Measurements from ENCODE around the gene KLHL6.
A peak's percentile ranks its signal among the peaks of the same experiment; 100 is the strongest.

KLHL6 gene

GRCh38 chr3:183502237-183503181 lies 53.0 kb downstream of the KLHL6 start:
- DNase-seq: no peak

- no peak for DNase-seq
Measured at GRCh38 chr3:183500981-183501704, 54.4 kb downstream of the KLHL6 start.

GRCh38 chr3:183500319-183500718 lies 55.2 kb downstream of the KLHL6 start:
- DNase-seq: no peak

DNA sequence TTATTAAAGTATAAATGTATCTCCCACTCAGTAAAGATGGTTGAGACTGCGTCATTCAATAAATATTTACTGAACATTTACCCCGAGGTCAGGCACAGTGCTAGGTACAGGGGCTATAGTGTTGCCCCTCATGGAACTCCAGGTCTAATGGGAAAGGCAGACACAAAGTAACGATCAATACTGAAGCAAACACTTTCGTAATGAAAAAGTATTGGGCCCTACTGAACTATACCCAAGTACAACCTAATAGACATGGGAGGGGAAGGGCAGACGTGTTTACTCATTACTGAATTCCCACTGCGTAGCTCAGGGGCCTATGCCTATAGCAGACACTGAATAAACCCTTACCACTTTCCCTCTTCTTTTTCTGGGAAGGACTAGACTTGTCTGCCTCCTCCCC lies 56.9 kb downstream of the KLHL6 start:
- DNase-seq: no peak

GRCh38 chr3:183497313-183497712 lies 58.2 kb downstream of the KLHL6 start:
- no peak for DNase-seq

DNA sequence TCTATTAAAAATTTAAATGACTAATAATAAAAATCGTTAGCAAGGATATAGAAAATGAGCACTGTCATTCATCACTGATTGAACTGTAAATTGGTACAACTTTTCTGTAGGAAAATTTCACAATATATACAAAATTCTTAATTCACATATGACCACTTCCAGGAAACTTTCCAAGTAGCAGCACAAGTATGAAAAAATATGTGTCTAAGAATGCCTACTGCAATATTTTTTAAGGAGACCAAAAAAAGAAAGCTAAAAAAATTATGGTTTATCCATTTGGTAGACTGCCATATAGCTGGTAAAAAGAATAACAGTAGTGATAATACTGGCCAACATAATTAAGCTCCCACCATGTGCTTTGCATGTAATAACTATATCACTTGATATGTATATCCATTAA lies 59.2 kb downstream of the KLHL6 start:
- no peak for DNase-seq

DNA sequence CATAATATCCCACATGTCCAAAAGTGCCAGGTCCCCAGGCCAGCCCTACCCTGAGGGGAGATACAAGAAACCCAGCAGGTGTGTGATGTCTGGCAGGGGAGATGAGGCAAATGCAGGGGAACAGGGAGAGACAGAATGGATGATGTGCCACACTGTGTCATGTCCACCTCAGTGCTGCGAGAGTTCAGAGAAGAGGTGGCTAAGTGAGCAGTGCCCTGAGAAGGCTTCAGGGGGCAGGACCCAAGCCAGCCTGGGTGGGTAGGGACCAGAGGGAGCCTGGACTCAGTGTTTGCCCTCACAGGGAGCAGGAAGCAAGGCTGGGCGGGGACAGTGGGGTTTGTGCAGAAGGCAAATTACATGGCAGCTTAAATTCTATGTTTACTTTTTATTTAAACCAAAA lies 61.2 kb downstream of the KLHL6 start:
- peak; percentile 41 for DNase-seq

GRCh38 chr3:183493296-183494045 lies 62.0 kb downstream of the KLHL6 start:
- peak; percentile 21 for DNase-seq

GRCh38 chr3:183492849-183493179 lies 62.7 kb downstream of the KLHL6 start:
- DNase-seq: no peak

- DNase-seq: peak; percentile 41
Measured at GRCh38 chr3:183491923-183492848, 63.3 kb downstream of the KLHL6 start.

- peak; percentile 41 for DNase-seq
Measured at GRCh38 chr3:183491109-183491922, 64.2 kb downstream of the KLHL6 start.

DNA sequence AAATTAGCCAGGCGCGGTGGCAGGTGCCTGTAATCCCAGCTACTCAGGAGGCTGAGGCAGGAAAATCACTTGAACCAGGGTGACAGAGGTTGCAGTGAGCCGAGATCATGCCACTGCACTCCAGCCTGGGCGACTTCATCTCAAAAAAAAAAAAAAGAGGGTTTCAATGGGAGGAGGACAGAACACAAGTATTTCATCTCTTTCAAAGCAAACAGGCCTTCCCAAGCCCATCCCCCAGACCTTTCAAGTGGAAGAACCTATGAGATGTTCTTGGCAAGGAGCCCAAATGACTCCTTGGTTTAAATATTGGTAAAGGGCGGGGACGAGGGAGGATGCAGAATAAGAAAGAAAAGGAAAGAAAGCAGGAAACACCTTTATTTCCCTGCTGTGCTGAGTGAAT lies 64.9 kb downstream of the KLHL6 start:
- DNase-seq: peak; percentile 19

DNA sequence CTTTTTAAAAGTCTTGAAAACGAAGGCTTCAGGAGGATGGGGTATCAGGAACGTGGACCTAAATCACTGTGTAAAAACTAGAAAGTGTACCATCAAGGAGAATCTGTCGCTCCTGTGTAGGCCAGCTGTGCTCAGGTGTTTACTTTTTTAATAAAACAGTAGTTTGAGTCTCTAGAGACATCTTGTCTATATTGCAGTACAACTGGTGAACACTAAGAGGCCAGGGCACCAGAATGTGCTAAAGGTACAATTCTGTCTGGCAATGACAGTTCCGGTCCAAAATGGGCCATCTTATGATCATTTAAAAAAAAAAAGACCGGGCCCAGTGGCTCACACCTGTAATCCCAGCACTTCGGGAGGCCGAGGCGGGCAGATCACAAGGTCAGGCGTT lies 65.3 kb downstream of the KLHL6 start:
- peak; percentile 7 for DNase-seq

GRCh38 chr3:183489455-183490210 lies 65.9 kb downstream of the KLHL6 start:
- DNase-seq: no peak

GRCh38 chr3:183488343-183488742 lies 67.2 kb downstream of the KLHL6 start:
- peak; percentile 38 for DNase-seq

GRCh38 chr3:183487896-183488295 lies 67.6 kb downstream of the KLHL6 start:
- no peak for DNase-seq

DNA sequence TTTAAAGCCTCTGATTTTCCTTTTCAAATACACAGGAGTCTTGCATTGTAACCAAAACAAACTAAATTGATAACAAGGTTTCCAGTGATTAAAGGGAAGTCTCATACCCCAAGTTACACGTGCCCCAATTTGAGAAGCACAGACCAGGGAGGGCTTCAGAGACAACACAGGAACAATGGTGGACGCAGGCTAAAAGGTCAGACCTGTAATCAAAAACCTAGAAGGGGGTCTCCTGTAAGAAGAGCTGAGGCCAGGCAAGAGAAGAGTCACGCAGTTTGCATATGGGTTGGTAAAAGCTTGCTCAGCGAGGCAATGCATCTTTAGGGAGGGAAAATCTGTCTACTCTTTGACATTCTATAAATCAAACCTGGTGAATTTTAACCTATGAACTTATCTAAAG lies 68.5 kb downstream of the KLHL6 start:
- DNase-seq: peak; percentile 35

DNA sequence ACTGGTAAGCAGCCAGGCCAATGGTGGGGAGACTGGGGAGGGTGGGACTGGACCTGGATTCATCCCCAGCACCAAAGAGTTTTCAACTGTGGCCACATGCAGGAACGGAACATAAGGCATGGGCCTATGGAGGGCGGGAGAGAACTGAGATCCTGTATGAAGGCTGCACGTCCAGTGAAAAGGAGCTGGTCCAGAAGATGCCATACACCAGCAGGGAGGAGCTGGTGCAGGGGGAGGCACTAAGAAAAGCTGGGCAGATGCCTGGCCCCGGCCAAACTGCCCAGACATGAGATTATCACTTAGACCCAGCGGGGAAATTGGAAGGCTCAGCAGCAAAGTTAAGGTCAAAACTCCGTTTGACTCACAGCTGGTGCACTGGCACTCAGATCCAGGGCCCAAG lies 69.0 kb downstream of the KLHL6 start:
- DNase-seq: peak; percentile 40

DNA sequence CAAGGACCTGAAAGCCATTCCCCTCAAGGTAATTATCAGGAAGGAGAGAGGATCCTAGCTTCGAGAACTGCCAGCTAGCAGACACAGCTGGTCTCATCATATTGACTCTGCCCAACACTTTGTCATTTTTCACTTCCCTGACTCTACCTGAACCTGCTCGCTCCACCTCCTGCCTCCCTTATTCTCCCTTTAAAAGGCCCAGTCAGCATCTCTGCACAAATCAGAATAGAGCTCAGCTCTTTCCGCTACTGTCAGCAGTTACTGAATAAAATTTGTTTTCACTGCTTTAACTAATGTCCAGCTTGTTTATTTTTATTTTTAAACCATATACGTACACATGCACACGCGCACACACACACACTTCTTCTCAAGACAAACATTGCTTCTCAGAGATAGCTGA lies 69.9 kb downstream of the KLHL6 start:
- DNase-seq: peak; percentile 11

- peak; percentile 33 for DNase-seq
Measured at GRCh38 chr3:183485093-183485492, 70.4 kb downstream of the KLHL6 start.

Measured in activated CD8-positive, alpha-beta memory T cell treated with anti-CD3 and anti-CD28 coated beads for 24 hours (primary cell).